GM12892 (cell line): Measurements from ENCODE around the gene RREB1.

Experiments
- POLR2A ChIP-seq: IDR thresholded peaks from 2 replicates; pipeline ENCODE4 v1.6.1; 2011; ENCODE audit warnings: low read depth, low read length, control low read depth
- POLR2AphosphoS5 ChIP-seq: IDR thresholded peaks from 2 replicates; pipeline ENCODE4 v1.6.1; 2011; ENCODE audit warnings: low read depth, low read length, control low read depth
- TAF1 ChIP-seq: IDR thresholded peaks from 2 replicates; pipeline ENCODE4 v1.6.1; 2011; ENCODE audit warnings: low read depth, mild to moderate bottlenecking, control low read depth, low read length, borderline replicate concordance

DNA sequence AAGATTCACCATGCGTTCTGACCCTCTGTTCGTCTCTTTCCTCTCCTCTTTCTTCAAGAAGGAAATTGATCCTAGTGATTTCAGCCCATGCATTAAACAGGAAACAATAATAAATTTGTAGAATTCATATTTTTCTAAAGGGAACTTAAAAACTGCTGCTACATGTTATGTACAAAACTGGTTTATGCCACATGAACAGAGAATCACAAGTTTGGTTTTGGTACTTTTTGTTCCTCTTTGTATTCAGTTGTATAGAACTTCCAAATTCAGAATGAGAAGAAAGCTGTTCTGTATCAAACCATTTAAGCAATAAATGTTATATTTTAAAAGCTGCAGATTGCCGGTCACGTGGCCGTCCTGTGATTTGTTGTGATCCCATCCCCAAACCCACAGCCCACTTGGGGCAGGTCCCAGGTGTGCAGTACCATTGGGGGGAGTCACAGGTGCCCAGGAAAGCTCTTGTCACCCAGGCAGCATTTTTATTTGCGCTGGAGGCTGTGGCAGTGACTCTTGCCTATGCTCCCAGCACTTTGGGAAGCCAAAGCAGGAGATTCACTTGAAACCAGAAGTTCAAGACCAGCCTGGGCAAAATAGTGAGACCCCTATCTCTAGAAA, 144.0 kb downstream of the RREB1 start:
- TF ChIP-seq POLR2A (no peak), TAF1 (no peak), POLR2AphosphoS5 (no peak)
